Measurements from ENCODE around the gene REN. TPM values are rescaled to one million over a fixed set of nuclear protein-coding genes. Genes with fewer than 3 reads are reported as not detected.

Gene REN
- total and polyA plus RNA-seq, 2 of the 8 experiments (the other 6 are each of a cell fraction or from before 2014, with no cell fraction given), result 0.05 TPM; not detected in 1

- 89% methylated on average over 5 of the region's 5 CpGs; no CpG with 5 or more reads in 1 of the 2 experiments for WGBS, 2 experiments (ENCODE audit: extremely low coverage in 1 of 2, insufficient coverage in 1 of 2, insufficient read length in 1 of 2, insufficient replicate concordance in 2 of 2, low coverage in 1 of 2, low lambda C conversion rate in 2 of 2, missing lambda C conversion rate in 1 of 2)
- ChIA-PET CTCF (ENCODE audit: partially characterized antibody) (interaction anchor here (0.6 to 9.8 kb wide), 17 partner anchors 9 to 532 kb away, joined by 3 to 99 read pairs (median 5); partner anchors contain the start of genes ETNK2, GOLT1A and SOX13), POLR2A (ENCODE audit: partially characterized antibody) (interaction anchor here (1.2 to 2.5 kb wide), 6 partner anchors 9 to 277 kb away, joined by 4 to 8 read pairs (median 4); partner anchors contain the start of genes ETNK2 and SOX13)
- no peak overlapping the region for H2BK120ac ChIP-seq (replicated peaks; ENCODE audit: low read depth, low read length)
- H4K8ac ChIP-seq (ENCODE audit: extremely low read depth, insufficient read depth, low read length), result no peak overlapping the region
- 0 out of 2 replicates have a peak overlapping the region, but pooled peaks have one; percentile 15 for H2AK5ac ChIP-seq (ENCODE audit: low read depth, low read length)
- H3K9me3 ChIP-seq (ENCODE audit: insufficient read depth in 2 of 2, low read depth in 1 of 2, low read length in 1 of 2), result no peaks in the 10 kb centered on the region
- peaks cover 2% of the 10 kb centered on the region; the same call in 1 of the 2 replicates for H3K79me1 ChIP-seq (ENCODE audit: low read depth, low read length)
- H4K91ac ChIP-seq (replicated peaks; ENCODE audit: insufficient read length, low read length), result no peak overlapping the region
- no peak overlapping the region for H2BK5ac ChIP-seq (ENCODE audit: low read depth, low read length)
- H3K9ac ChIP-seq (replicated peaks in 1 of 4; ENCODE audit: extremely low read depth in 1 of 4, low read depth in 3 of 4, low read length in 3 of 4), result no peak overlapping the region
- no peak overlapping the region for H3K14ac ChIP-seq (ENCODE audit: insufficient read length)
- H2BK15ac ChIP-seq (ENCODE audit: low read length), result no peak overlapping the region
- no peak overlapping the region for H3K27ac ChIP-seq (ENCODE audit: low read depth, low read length)
- H3K23me2 ChIP-seq (ENCODE audit: low read depth, low read length), result no peaks in the 10 kb centered on the region; the same call in 1 of the 2 replicates
- peaks cover 3 to 12% (median 6%) of the 10 kb centered on the region in 4 experiments for H3K4me1 ChIP-seq (replicated peaks in 1 of 4; ENCODE audit: control insufficient read depth in 3 of 4, insufficient read depth in 4 of 4, low read length in 3 of 4)
- H3K23ac ChIP-seq (ENCODE audit: insufficient read length), result no peak overlapping the region
- DNase-seq (ENCODE audit: low read depth in 1 of 2, low spot score in 2 of 2) (no peak), FAIRE-seq (no peak)
- H3K56ac ChIP-seq (replicated peaks; ENCODE audit: insufficient read length, low read depth, low read length), result no peak overlapping the region
- no peak overlapping the region for H3K18ac ChIP-seq (ENCODE audit: extremely low read depth, low read length)
- no peak overlapping the region for H2BK20ac ChIP-seq (ENCODE audit: low read length)
- TF ChIP-seq RAD21 (IDR thresholded peaks at IDR 0.05 in 1 of 2, conservative IDR thresholded peaks at IDR 0.05 in 1 of 2; ENCODE audit: low read depth in 2 of 2, low read length in 2 of 2) (peak in 1 of 2 experiments; percentile 30; a peak in 1 of 4 replicates), EGR1 (IDR thresholded peaks at IDR 0.05; ENCODE audit: borderline replicate concordance, low read depth, low read length) (no peak), CTCF (IDR thresholded peaks at IDR 0.05; ENCODE audit: control extremely low read depth in 1 of 3, insufficient read depth in 1 of 3, low read depth in 1 of 3, low read length in 3 of 3) (peak in 2 of 3 experiments; percentile 10 to 21; a peak in 3 of 4 replicates)
- no peak overlapping the region for H2AFZ ChIP-seq (ENCODE audit: low read length)
- H3K4me3 ChIP-seq (ENCODE audit: extremely low read depth in 1 of 4, insufficient read depth in 2 of 4, low read depth in 3 of 4, low read length in 4 of 4), result no peak overlapping the region
- H4K5ac ChIP-seq (ENCODE audit: insufficient read length, low read depth, low read length), result no peak overlapping the region
- no peak overlapping the region for H2BK12ac ChIP-seq (ENCODE audit: low read depth, low read length)
- no peak overlapping the region for H3K4ac ChIP-seq (replicated peaks; ENCODE audit: insufficient read length, low read depth, low read length)
- H3K4me2 ChIP-seq (ENCODE audit: insufficient read depth in 1 of 2, low read depth in 2 of 2, low read length in 2 of 2), result no peak overlapping the region
- H3K27me3 ChIP-seq (replicated peaks in 1 of 4; ENCODE audit: control insufficient read depth in 3 of 4, extremely low read depth in 1 of 4, insufficient read depth in 3 of 4, low read length in 3 of 4), result no peaks in the 10 kb centered on the region; a peak in 1 of 7 replicates
- no peaks in the 10 kb centered on the region for H3K79me2 ChIP-seq (ENCODE audit: control insufficient read depth in 1 of 2, insufficient read depth in 2 of 2, low read length in 2 of 2)
- peaks cover 0 to 2% of the 10 kb centered on the region in 2 experiments for H4K20me1 ChIP-seq (replicated peaks in 1 of 2; ENCODE audit: control insufficient read depth in 1 of 2, insufficient read depth in 2 of 2, low read length in 2 of 2)
- H3K36me3 ChIP-seq (ENCODE audit: control insufficient read depth in 2 of 4, insufficient read depth in 4 of 4, low read length in 3 of 4), result no peaks in the 10 kb centered on the region
Observed at GRCh38 chr1:204142032-204142974, 23.8 kb downstream of the REN start.
